T-helper 1 cell (primary cell): ENCODE measurements around the gene SKAP1.
A peak's percentile ranks its signal among the peaks of the same experiment; 100 is the strongest.
"Not testable (repeated sequence)": the region's sequence is repeated elsewhere in the genome, so short reads cannot be mapped to it uniquely, and the experiment has no call there.

Source experiments
- DNase-seq, 5 donors: peaks; one replicate each; pipeline ENCODE4 v3.0.0-alpha.2; 2012 to 2020

The SKAP1 gene

GRCh38 chr17:48317732-48318131 is 112.3 kb downstream of the SKAP1 start:
- no peak for DNase-seq

GRCh38 chr17:48314716-48315115 is 115.3 kb downstream of the SKAP1 start:
- DNase-seq, result no peak

- no peak for DNase-seq
Observed at GRCh38 chr17:48313096-48313755, 116.8 kb downstream of the SKAP1 start.

- DNase-seq, result no peak
Observed at GRCh38 chr17:48311324-48311723, 118.7 kb downstream of the SKAP1 start.

- no peak for DNase-seq
Observed at GRCh38 chr17:48310748-48311213, 119.2 kb downstream of the SKAP1 start.

- DNase-seq, result no peak
Observed at GRCh38 chr17:48308581-48308980, 121.4 kb downstream of the SKAP1 start.

GRCh38 chr17:48307814-48308411 is 122.1 kb downstream of the SKAP1 start:
- DNase-seq, result peak in 4 of 5 donors; percentile 24 to 57 (median 32)

GRCh38 chr17:48307255-48307654 is 122.8 kb downstream of the SKAP1 start:
- DNase-seq, result no peak

- no peak for DNase-seq
Observed at GRCh38 chr17:48301002-48301401, 129.0 kb downstream of the SKAP1 start.

- DNase-seq, result no peak
Observed at GRCh38 chr17:48299760-48300159, 130.3 kb downstream of the SKAP1 start.

GRCh38 chr17:48297825-48298224 is 132.2 kb downstream of the SKAP1 start:
- DNase-seq, result no peak

GRCh38 chr17:48296453-48296852 is 133.6 kb downstream of the SKAP1 start:
- DNase-seq, result no peak

GRCh38 chr17:48295362-48296288 is 134.4 kb downstream of the SKAP1 start:
- peak in 1 of 5 donors; percentile 48 for DNase-seq

- DNase-seq, result peak in 1 of 5 donors; percentile 44
Observed at GRCh38 chr17:48294806-48295361, 135.1 kb downstream of the SKAP1 start.

GRCh38 chr17:48294020-48294805 is 135.8 kb downstream of the SKAP1 start:
- DNase-seq, result no peak

- DNase-seq, result no peak
Observed at GRCh38 chr17:48293319-48294019, 136.5 kb downstream of the SKAP1 start.

- no peak for DNase-seq
Observed at GRCh38 chr17:48290378-48290777, 139.6 kb downstream of the SKAP1 start.

GRCh38 chr17:48286917-48287316 is 143.1 kb downstream of the SKAP1 start:
- not testable (repeated sequence) for DNase-seq

- DNase-seq, result no peak
Observed at GRCh38 chr17:48285614-48286013, 144.4 kb downstream of the SKAP1 start.

- no peak for DNase-seq
Observed at GRCh38 chr17:48283907-48284306, 146.1 kb downstream of the SKAP1 start.

- DNase-seq, result no peak
Observed at GRCh38 chr17:48283411-48283810, 146.6 kb downstream of the SKAP1 start.

- no peak for DNase-seq
Observed at GRCh38 chr17:48282303-48282702, 147.7 kb downstream of the SKAP1 start.
